ENCODE results near the gene NACC2. TPM values are rescaled to one million over a fixed set of nuclear protein-coding genes. Genes with fewer than 3 reads are reported as not detected.
A peak's percentile ranks its signal among the peaks of the same experiment; 100 is the strongest.

NACC2 gene
- polyA plus RNA-seq, 3 donors, result 8.1 to 32.4 (median 8.7) TPM

DNA sequence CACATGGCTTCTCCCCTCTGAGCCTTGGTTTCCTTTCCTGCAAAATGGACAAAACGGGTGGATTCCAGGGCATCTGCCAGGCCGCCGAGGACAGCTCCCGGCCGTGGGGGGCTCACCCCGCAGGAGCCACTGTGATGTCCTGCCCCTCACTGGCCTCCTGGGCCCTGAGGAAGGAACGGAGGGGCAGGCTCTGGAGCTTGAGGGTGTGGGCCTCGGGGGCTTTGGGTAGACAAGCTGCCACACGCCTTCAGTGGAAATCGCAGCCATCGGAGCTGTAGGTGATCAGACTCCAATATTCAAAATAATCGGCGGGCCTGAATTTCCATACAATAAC lies 101.7 kb downstream of the NACC2 start:
- peaks cover 60% of the 10 kb centered on the region in 2 donors for H3K4me1 ChIP-seq (ENCODE audit: control insufficient read depth in 1 of 2, insufficient read depth in 2 of 2, low read length in 2 of 2)
- TF ChIP-seq CTCF (IDR thresholded peaks at IDR 0.05), result no peak
- no peaks in the 10 kb centered on the region for H4K20me1 ChIP-seq (ENCODE audit: insufficient read depth, low read length)
- H3K79me2 ChIP-seq (ENCODE audit: insufficient read depth, low read length), result no peaks in the 10 kb centered on the region
- H3K9ac ChIP-seq (ENCODE audit: insufficient read depth, low read length, poor library complexity, severe bottlenecking), result peak overlapping the region; percentile 72
- H3K9me3 Mint-ChIP-seq, result no peaks in the 10 kb centered on the region
- H3K27ac ChIP-seq (ENCODE audit: low read depth in 1 of 2, low read length in 2 of 2), result peak overlapping the region; percentile 87 to 88
- peak overlapping the region; percentile 92 for H3K4me2 ChIP-seq (replicated peaks; ENCODE audit: extremely low read depth, low read length, poor library complexity, severe bottlenecking)
- no peaks in the 10 kb centered on the region for H3K36me3 Mint-ChIP-seq
- H3K27me3 ChIP-seq (ENCODE audit: control insufficient read depth in 2 of 2, insufficient read depth in 2 of 2, low read length in 2 of 2), result no peaks in the 10 kb centered on the region
- H3K27me3 Mint-ChIP-seq (ENCODE audit: low read depth in 3 of 3), result peaks cover 0 to 11% (median 2%) of the 10 kb centered on the region in 3 donors
- 77% methylated on average over 7 of the region's 13 CpGs for WGBS (ENCODE audit: insufficient coverage)
- no peaks in the 10 kb centered on the region for H3K9me3 ChIP-seq (replicated peaks in 1 of 2; ENCODE audit: control insufficient read depth in 1 of 2, insufficient read depth in 1 of 2, low read length in 2 of 2)
- no peaks in the 10 kb centered on the region for H3K36me3 ChIP-seq (replicated peaks in 1 of 2; ENCODE audit: control insufficient read depth in 1 of 2, insufficient read depth in 2 of 2, low read length in 2 of 2)
- H3K4me1 Mint-ChIP-seq, result peaks cover 54% of the 10 kb centered on the region
- DNase-seq, result no peak
- H3K4me3 ChIP-seq (replicated peaks in 1 of 3; ENCODE audit: low read depth in 2 of 3, low read length in 3 of 3), result peak overlapping the region in 1 of 3 experiments; percentile 74
- H3K4me3 Mint-ChIP-seq, result no peak overlapping the region
- H2AFZ ChIP-seq (ENCODE audit: insufficient read depth, low read depth, low read length, poor library complexity, severe bottlenecking), result peak overlapping the region; percentile 90
- intact Hi-C loops (cut with micrococcal nuclease), result loop anchor here in 1 of 2 donors (5.0 kb wide), 1 partner anchor 44 kb away; no protein-coding TSS in a partner anchor
- peak overlapping the region in 1 of 7 donors; percentile 83 for H3K27ac Mint-ChIP-seq

DNA sequence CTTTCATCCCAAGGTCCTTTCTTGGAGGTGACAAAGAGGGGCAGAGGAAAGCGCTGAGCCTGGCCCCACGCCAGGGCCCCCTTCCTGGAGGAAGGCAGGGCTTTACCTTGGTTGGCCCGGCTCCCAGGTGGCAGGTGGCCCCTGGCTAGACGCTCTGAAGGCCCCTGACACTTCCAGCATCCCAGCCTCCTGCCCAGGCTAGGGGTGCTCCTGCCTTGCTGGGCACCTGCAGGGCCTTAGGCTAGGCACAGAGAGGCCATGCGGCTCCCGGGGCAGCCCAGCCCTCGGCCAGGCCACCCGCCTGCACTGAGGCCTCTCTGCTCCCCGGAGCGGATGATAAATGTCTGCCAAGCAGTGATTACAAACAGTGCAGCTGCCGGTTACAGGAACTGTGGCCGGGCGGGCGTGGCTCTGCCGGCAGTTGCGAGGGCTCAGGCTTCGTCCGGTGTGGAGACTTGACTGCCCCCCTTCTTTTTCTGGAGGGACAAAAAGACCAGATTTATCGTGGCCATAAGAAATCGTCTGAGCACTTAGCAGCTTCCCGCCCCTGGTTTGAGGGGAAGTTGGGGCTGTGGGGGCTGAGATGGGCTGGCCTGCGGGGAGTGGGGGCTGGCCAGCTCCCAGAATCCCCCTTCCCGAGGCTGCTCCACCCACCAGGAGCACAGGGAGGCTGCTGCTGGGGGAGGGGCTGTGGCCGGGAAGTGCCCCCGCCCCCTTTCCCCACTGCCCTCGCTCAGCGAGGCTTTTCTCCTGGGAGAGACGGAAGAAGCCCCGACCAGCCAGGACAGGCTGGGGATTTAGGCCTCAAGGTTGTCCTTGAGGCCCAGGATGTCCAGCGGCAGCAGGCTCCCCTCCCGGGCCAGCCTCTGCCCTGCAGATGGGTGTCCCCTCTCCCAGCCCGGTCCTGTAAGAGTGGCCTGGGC lies 102.3 kb downstream of the NACC2 start:
- Mint-ChIP-seq H3K27ac (peak overlapping the region; percentile 65 to 89 (median 82)), H3K36me3 (no peaks in the 10 kb centered on the region)
- no peaks in the 10 kb centered on the region for H3K36me3 ChIP-seq (replicated peaks in 1 of 2; ENCODE audit: control insufficient read depth in 1 of 2, insufficient read depth in 2 of 2, low read length in 2 of 2)

More for the DNA sequence above, 102.3 kb downstream of the NACC2 start:
- H3K27me3 ChIP-seq (ENCODE audit: control insufficient read depth in 2 of 2, insufficient read depth in 2 of 2, low read length in 2 of 2), result no peaks in the 10 kb centered on the region
- peaks cover 0 to 12% (median 2%) of the 10 kb centered on the region in 3 donors for H3K27me3 Mint-ChIP-seq (ENCODE audit: low read depth in 3 of 3)
- no peaks in the 10 kb centered on the region for H4K20me1 ChIP-seq (ENCODE audit: insufficient read depth, low read length)
- no peak for TF ChIP-seq CTCF (IDR thresholded peaks at IDR 0.05)
- DNase-seq, result peak; percentile 77 to 85 (median 78)
- H3K4me3 Mint-ChIP-seq, result peak overlapping the region; percentile 60 to 78
- peak overlapping the region; percentile 90 for H2AFZ ChIP-seq (ENCODE audit: insufficient read depth, low read depth, low read length, poor library complexity, severe bottlenecking)
- peak overlapping the region; percentile 3 to 74 (median 40) for H3K4me3 ChIP-seq (replicated peaks in 1 of 3; ENCODE audit: low read depth in 2 of 3, low read length in 3 of 3)
- intact Hi-C loops (cut with micrococcal nuclease), result loop anchor here in 1 of 2 donors (5.0 kb wide), 1 partner anchor 45 kb away; no protein-coding TSS in a partner anchor
- 3% methylated on average over 27 of the region's 32 CpGs for WGBS (ENCODE audit: insufficient coverage)
- H3K4me1 Mint-ChIP-seq, result peaks cover 54% of the 10 kb centered on the region
- no peaks in the 10 kb centered on the region for H3K79me2 ChIP-seq (ENCODE audit: insufficient read depth, low read length)
- H3K9me3 ChIP-seq (replicated peaks in 1 of 2; ENCODE audit: control insufficient read depth in 1 of 2, insufficient read depth in 1 of 2, low read length in 2 of 2), result no peaks in the 10 kb centered on the region
- peak overlapping the region; percentile 72 for H3K9ac ChIP-seq (ENCODE audit: insufficient read depth, low read length, poor library complexity, severe bottlenecking)
- H3K9me3 Mint-ChIP-seq, result no peaks in the 10 kb centered on the region
- H3K4me1 ChIP-seq (ENCODE audit: control insufficient read depth in 1 of 2, insufficient read depth in 2 of 2, low read length in 2 of 2), result peaks cover 60% of the 10 kb centered on the region in 2 donors
- H3K4me2 ChIP-seq (replicated peaks; ENCODE audit: extremely low read depth, low read length, poor library complexity, severe bottlenecking), result peak overlapping the region; percentile 92
- H3K27ac ChIP-seq (ENCODE audit: low read depth in 1 of 2, low read length in 2 of 2), result peak overlapping the region; percentile 87 to 88

Measured in CD14-positive monocyte (primary cell).